H9 (cell line): ENCODE data around the gene SPATA16. TPM values are rescaled to one million over a fixed set of nuclear protein-coding genes. Genes with fewer than 3 reads are reported as not detected.

Source experiments
- DNase-seq: peaks from one replicate; pipeline ENCODE4 v3.0.0-alpha.2; 2017
- H2AFZ ChIP-seq: one replicate; pipeline ENCODE4 v1.6.1; 2013; ENCODE audit warnings: mild to moderate bottlenecking, low read length, control low read depth, moderate library complexity
- H2AK5ac ChIP-seq: 2 replicates; pipeline ENCODE4 v1.6.1; 2013; ENCODE audit warnings: low read length, control low read depth, mixed read lengths; ENCODE audit not compliant: insufficient read length
- H2BK120ac ChIP-seq: one replicate; pipeline ENCODE4 v1.6.1; 2013; ENCODE audit warnings: low read depth, mild to moderate bottlenecking, low read length, control low read depth, inconsistent platforms; ENCODE audit not compliant: poor library complexity, severe bottlenecking
- H2BK12ac ChIP-seq: 2 replicates; pipeline ENCODE4 v1.6.1; 2013; ENCODE audit warnings: low read length, control low read depth, mixed read lengths, low read depth; ENCODE audit not compliant: insufficient read length
- H2BK15ac ChIP-seq: 2 replicates; pipeline ENCODE4 v1.6.1; 2013; ENCODE audit warnings: low read depth, low read length, control low read depth
- H2BK20ac ChIP-seq: one replicate; pipeline ENCODE4 v1.6.1; 2013; ENCODE audit warnings: low read depth, mild to moderate bottlenecking, low read length, control low read depth, inconsistent platforms; ENCODE audit not compliant: poor library complexity, severe bottlenecking
- H2BK5ac ChIP-seq: 2 replicates; pipeline ENCODE4 v1.6.1; 2013; ENCODE audit warnings: low read length, control low read depth, mixed read lengths; ENCODE audit not compliant: insufficient read length
- H3K14ac ChIP-seq: 2 replicates; pipeline ENCODE4 v1.6.1; 2013; ENCODE audit warnings: low read length, control low read depth; ENCODE audit not compliant: insufficient read depth
- H3K18ac ChIP-seq: 2 replicates; pipeline ENCODE4 v1.6.1; 2013; ENCODE audit warnings: low read depth, mild to moderate bottlenecking, mixed read lengths, low read length, control low read depth; ENCODE audit not compliant: insufficient read length
- H3K23ac ChIP-seq: 2 replicates; pipeline ENCODE4 v1.6.1; 2013; ENCODE audit warnings: low read length, control low read depth, mixed read lengths, low read depth; ENCODE audit not compliant: insufficient read length
- H3K23me2 ChIP-seq: 2 replicates; pipeline ENCODE4 v1.6.1; 2013; ENCODE audit warnings: low read depth, mild to moderate bottlenecking, mixed read lengths, low read length, control low read depth; ENCODE audit not compliant: insufficient read length, poor library complexity, severe bottlenecking
- H3K27ac ChIP-seq: 2 replicates; pipeline ENCODE4 v1.5.1; 2013; ENCODE audit warnings: low read length, control low read depth, mixed read lengths, low read depth; ENCODE audit not compliant: insufficient read length
- H3K27me3 ChIP-seq: 2 replicates; pipeline ENCODE4 v1.6.1; 2013; ENCODE audit warnings: low read length, control low read depth, inconsistent platforms; ENCODE audit not compliant: insufficient read depth
- H3K4ac ChIP-seq: 2 replicates; pipeline ENCODE4 v1.6.1; 2013; ENCODE audit warnings: low read depth, mild to moderate bottlenecking, control low read depth, inconsistent platforms, low read length, moderate library complexity
- H3K4me1 ChIP-seq: 2 replicates; pipeline ENCODE4 v1.6.1; 2013; ENCODE audit warnings: low read length, control low read depth, inconsistent platforms; ENCODE audit not compliant: insufficient read depth
- H3K4me2 ChIP-seq: 2 replicates; pipeline ENCODE4 v1.6.1; 2013; ENCODE audit warnings: low read length, control low read depth, mixed read lengths; ENCODE audit not compliant: insufficient read length, insufficient read depth
- H3K56ac ChIP-seq: 2 replicates; pipeline ENCODE4 v1.6.1; 2013; ENCODE audit warnings: low read depth, mild to moderate bottlenecking, mixed read lengths, low read length, control low read depth; ENCODE audit not compliant: insufficient read length
- H3K79me1 ChIP-seq: 2 replicates; pipeline ENCODE4 v1.6.1; 2013; ENCODE audit warnings: low read depth, mild to moderate bottlenecking, moderate library complexity, low read length, control low read depth, inconsistent platforms; ENCODE audit not compliant: insufficient read depth, poor library complexity, severe bottlenecking
- H3K79me2 ChIP-seq: 2 replicates; pipeline ENCODE4 v1.6.1; 2013; ENCODE audit warnings: low read length, control low read depth, inconsistent platforms; ENCODE audit not compliant: insufficient read depth
- H3K9ac ChIP-seq: 2 replicates; pipeline ENCODE4 v1.6.1; 2013; ENCODE audit warnings: low read length, control low read depth, mixed read lengths; ENCODE audit not compliant: insufficient read length; ENCODE audit errors: extremely low read depth
- H3K9me3 ChIP-seq: one replicate; pipeline ENCODE4 v1.6.1; 2013; ENCODE audit warnings: low read depth, low read length, inconsistent platforms; ENCODE audit not compliant: control insufficient read depth
- H3T11ph ChIP-seq: one replicate; pipeline ENCODE4 v1.6.1; 2013; ENCODE audit warnings: mild to moderate bottlenecking, low read length, control low read depth, inconsistent platforms
- H4K20me1 ChIP-seq: one replicate; pipeline ENCODE4 v1.6.1; 2013; ENCODE audit not compliant: control insufficient read depth, insufficient read length, insufficient read depth
- H4K5ac ChIP-seq: 2 replicates; pipeline ENCODE4 v1.6.1; 2013; ENCODE audit warnings: low read depth, mild to moderate bottlenecking, mixed read lengths, low read length, control low read depth; ENCODE audit not compliant: insufficient read length
- H4K8ac ChIP-seq: replicated peaks from 2 replicates; pipeline ENCODE4 v1.6.1; 2013; ENCODE audit warnings: low read length, control low read depth, mixed read lengths, low read depth; ENCODE audit not compliant: insufficient read length
- H4K91ac ChIP-seq: 2 replicates; pipeline ENCODE4 v1.6.1; 2013; ENCODE audit warnings: low read depth, mild to moderate bottlenecking, moderate library complexity, mixed read lengths, low read length, control low read depth; ENCODE audit not compliant: insufficient read length
- H3K27ac Mint-ChIP-seq, 3 experiments: 2 replicates in 2 of 3; 3 replicates in 1 of 3; pipeline ENCODE4 v1.8.0; 2020 to 2021; ENCODE audit warnings: mixed read lengths in 3 of 3, mild to moderate bottlenecking in 1 of 3, moderate library complexity in 1 of 3
- H3K27me3 Mint-ChIP-seq: 2 replicates; pipeline ENCODE4 v1.8.0; 2021; ENCODE audit warnings: low read depth, mild to moderate bottlenecking, moderate library complexity, mixed read lengths
- H3K36me3 Mint-ChIP-seq, 3 experiments: 2 replicates in 2 of 3; 3 replicates in 1 of 3; pipeline ENCODE4 v1.8.0; 2020 to 2021; ENCODE audit warnings: low read depth in 3 of 3, mixed read lengths in 3 of 3; ENCODE audit not compliant: insufficient read depth in 1 of 3
- H3K4me1 Mint-ChIP-seq, 2 experiments: 2 replicates each; pipeline ENCODE4 v1.8.0; 2020; ENCODE audit warnings: mixed read lengths in 2 of 2
- H3K4me3 Mint-ChIP-seq, 2 experiments: 2 replicates in 1 of 2; 3 replicates in 1 of 2; pipeline ENCODE4 v1.8.0; 2020 to 2021; ENCODE audit warnings: mild to moderate bottlenecking in 2 of 2, mixed read lengths in 2 of 2, moderate library complexity in 1 of 2
- H3K9me3 Mint-ChIP-seq, 2 experiments: 2 replicates in 1 of 2; 3 replicates in 1 of 2; pipeline ENCODE4 v1.8.0; 2020; ENCODE audit warnings: mild to moderate bottlenecking in 2 of 2, mixed read lengths in 2 of 2, moderate library complexity in 1 of 2
- WGBS: extraction: QIAGEN DNeasy Blood & Tissue Kit; methylation state at CpG from one replicate; pipeline ENCODE4 v1.1.7; 2013; ENCODE audit warnings: missing lambda C conversion rate, low lambda C conversion rate, mixed read lengths; ENCODE audit not compliant: insufficient read length; ENCODE audit errors: extremely low coverage; 5-methylcytosine and 5-hydroxymethylcytosine counted together
- total RNA-seq: library from RNA; stranded (reverse); gene quantifications from 2 replicates; pipeline ENCODE4 v1.2.1, GENCODE V29; 2021
- TF ChIP-seq, protein P1 (sequence below): fragments of 200-600 bp; sonication (generic); conservative IDR thresholded peaks from 3 replicates; pipeline ENCODE4 v1.8.0; 2021; ENCODE audit warnings: antibody characterized with exemption, mild to moderate bottlenecking

SPATA16 gene
- total RNA-seq, 1 experiment from 2014 or later = not detected

DNA sequence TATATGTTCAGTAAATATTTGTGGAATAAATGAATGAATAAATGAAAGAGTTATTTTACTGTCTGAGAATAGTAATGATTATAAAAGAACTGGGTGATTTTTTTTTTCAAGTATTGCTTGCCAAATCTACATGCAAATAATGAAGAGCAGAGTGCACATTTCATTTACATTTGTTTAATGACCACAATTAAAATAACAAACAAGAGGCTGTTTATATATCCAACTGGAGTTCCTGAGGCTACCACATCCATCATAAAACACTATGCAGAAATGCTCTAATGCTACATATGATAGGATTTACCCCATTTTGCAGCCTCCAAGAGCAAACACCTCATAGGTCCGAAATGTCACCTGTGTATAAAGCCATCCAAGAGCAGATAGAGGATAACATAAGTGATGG lies 266.0 kb downstream of the SPATA16 start:
- no peak overlapping the region for H3K4me3 Mint-ChIP-seq
- WGBS = no CpG with 5 or more reads among the region's 1 CpG
- H3K27me3 Mint-ChIP-seq = no peaks in the 10 kb centered on the region
- H2BK5ac ChIP-seq = no peak overlapping the region
- no peak overlapping the region for H2BK120ac ChIP-seq
- no peak overlapping the region for H3K23ac ChIP-seq
- H4K8ac ChIP-seq = no peak overlapping the region
- no peaks in the 10 kb centered on the region for H3K79me1 ChIP-seq
- peaks cover 10 to 12% (median 12%) of the 10 kb centered on the region in 3 experiments for H3K36me3 Mint-ChIP-seq
- peaks cover 12 to 15% of the 10 kb centered on the region in 2 experiments for H3K9me3 Mint-ChIP-seq
- no peak overlapping the region for H2AK5ac ChIP-seq
- no peak overlapping the region for H2BK12ac ChIP-seq
- H4K5ac ChIP-seq = no peak overlapping the region
- H3K9ac ChIP-seq = no peak overlapping the region
- H4K91ac ChIP-seq = no peak overlapping the region
- H3K27ac Mint-ChIP-seq = no peak overlapping the region; a peak in 2 of 7 replicates
- TF ChIP-seq, protein P1, sequence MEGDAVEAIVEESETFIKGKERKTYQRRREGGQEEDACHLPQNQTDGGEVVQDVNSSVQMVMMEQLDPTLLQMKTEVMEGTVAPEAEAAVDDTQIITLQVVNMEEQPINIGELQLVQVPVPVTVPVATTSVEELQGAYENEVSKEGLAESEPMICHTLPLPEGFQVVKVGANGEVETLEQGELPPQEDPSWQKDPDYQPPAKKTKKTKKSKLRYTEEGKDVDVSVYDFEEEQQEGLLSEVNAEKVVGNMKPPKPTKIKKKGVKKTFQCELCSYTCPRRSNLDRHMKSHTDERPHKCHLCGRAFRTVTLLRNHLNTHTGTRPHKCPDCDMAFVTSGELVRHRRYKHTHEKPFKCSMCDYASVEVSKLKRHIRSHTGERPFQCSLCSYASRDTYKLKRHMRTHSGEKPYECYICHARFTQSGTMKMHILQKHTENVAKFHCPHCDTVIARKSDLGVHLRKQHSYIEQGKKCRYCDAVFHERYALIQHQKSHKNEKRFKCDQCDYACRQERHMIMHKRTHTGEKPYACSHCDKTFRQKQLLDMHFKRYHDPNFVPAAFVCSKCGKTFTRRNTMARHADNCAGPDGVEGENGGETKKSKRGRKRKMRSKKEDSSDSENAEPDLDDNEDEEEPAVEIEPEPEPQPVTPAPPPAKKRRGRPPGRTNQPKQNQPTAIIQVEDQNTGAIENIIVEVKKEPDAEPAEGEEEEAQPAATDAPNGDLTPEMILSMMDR = no peak
- H3K9me3 ChIP-seq = no peaks in the 10 kb centered on the region
- no peak overlapping the region for H2AFZ ChIP-seq
- H2BK15ac ChIP-seq = no peak overlapping the region
- H3K14ac ChIP-seq = no peak overlapping the region
- H3K27me3 ChIP-seq = no peaks in the 10 kb centered on the region
- DNase-seq = no peak
- peaks cover 13% of the 10 kb centered on the region; the same call in 1 of the 2 replicates for H3K4me1 ChIP-seq
- H3K4me1 Mint-ChIP-seq = peaks cover 31% of the 10 kb centered on the region in 2 experiments
- H4K20me1 ChIP-seq = no peaks in the 10 kb centered on the region
- H3K27ac ChIP-seq = no peak overlapping the region
- H3K4ac ChIP-seq = no peak overlapping the region
- no peak overlapping the region for H3K18ac ChIP-seq
- no peak overlapping the region for H2BK20ac ChIP-seq
- H3K56ac ChIP-seq = no peak overlapping the region
- no peak overlapping the region for H3K4me2 ChIP-seq
- no peaks in the 10 kb centered on the region for H3K23me2 ChIP-seq
- H3T11ph ChIP-seq = no peak overlapping the region
- H3K79me2 ChIP-seq = no peaks in the 10 kb centered on the region
